ENCODE measurements around the gene WNT7A.

The WNT7A gene

GRCh38 chr3:13772321-13772745, 107.5 kb downstream of the WNT7A start:
- DNase-seq (ENCODE audit: low read depth in 2 of 2): no peak

- DNase-seq (ENCODE audit: low read depth in 2 of 2): no peak
Measured at GRCh38 chr3:13771496-13771895, 108.4 kb downstream of the WNT7A start.

- no peak for DNase-seq (ENCODE audit: low read depth in 2 of 2)
Measured at GRCh38 chr3:13770170-13771169, 109.4 kb downstream of the WNT7A start.

- DNase-seq (ENCODE audit: low read depth in 2 of 2): no peak
Measured at GRCh38 chr3:13769422-13769821, 110.4 kb downstream of the WNT7A start.

- no peak for DNase-seq (ENCODE audit: low read depth in 2 of 2)
Measured at GRCh38 chr3:13768453-13768852, 111.4 kb downstream of the WNT7A start.

- DNase-seq (ENCODE audit: low read depth in 2 of 2): no peak
Measured at GRCh38 chr3:13767896-13768295, 112.0 kb downstream of the WNT7A start.

- no peak for DNase-seq (ENCODE audit: low read depth in 2 of 2)
Measured at GRCh38 chr3:13767030-13767429, 112.8 kb downstream of the WNT7A start.
